Kidney (tissue), 14 donors: ENCODE data around the gene MSANTD1. TPM values are rescaled to one million over a fixed set of nuclear protein-coding genes. Genes with fewer than 3 reads are reported as not detected.

Source experiments
- DNase-seq, 5 donors: peaks; one replicate each; pipeline ENCODE4 v3.0.0-alpha.2; 2013 to 2020
- FAIRE-seq: peaks from 2 replicates; lab custom pipeline; 2012; peaks lifted over from hg19 to GRCh38; lab: Jason Lieb, UNC
- H3K27ac ChIP-seq, 2 donors: one replicate each; pipeline ENCODE4 v1.7.0; 2013; ENCODE audit warnings: low read depth in 2 of 2, low read length in 2 of 2, inconsistent platforms in 1 of 2
- H3K27me3 ChIP-seq: one replicate; pipeline ENCODE4 v1.7.1; 2013; ENCODE audit warnings: low read length, inconsistent platforms; ENCODE audit not compliant: control insufficient read depth, insufficient read depth
- H3K36me3 ChIP-seq, 3 donors: one replicate each; pipeline versions ENCODE4 v1.7.0 to v1.7.1; 2013; ENCODE audit warnings: low read length in 3 of 3, control low read depth in 1 of 3, inconsistent platforms in 1 of 3; ENCODE audit not compliant: insufficient read depth in 3 of 3, control insufficient read depth in 2 of 3
- H3K4me1 ChIP-seq, 3 donors: one replicate each; pipeline versions ENCODE4 v1.7.0 to v1.7.1; 2013; ENCODE audit warnings: low read length in 3 of 3, inconsistent platforms in 1 of 3, low read depth in 1 of 3; ENCODE audit not compliant: control insufficient read depth in 2 of 3, insufficient read depth in 2 of 3
- H3K4me3 ChIP-seq, 3 donors: one replicate each; pipeline versions ENCODE4 v1.7.0 to v1.8.1; 2013; ENCODE audit warnings: low read length in 3 of 3, control low read depth in 1 of 3, inconsistent platforms in 1 of 3
- H3K9ac ChIP-seq, 3 donors: one replicate each; pipeline versions ENCODE4 v1.7.0 to v1.7.1; 2013; ENCODE audit warnings: low read length in 3 of 3, control low read depth in 1 of 3, inconsistent platforms in 1 of 3
- H3K9me3 ChIP-seq, 3 donors: one replicate each; pipeline versions ENCODE4 v1.7.0 to v1.7.1; 2013; ENCODE audit warnings: low read length in 3 of 3, control low read depth in 1 of 3, inconsistent platforms in 1 of 3; ENCODE audit not compliant: control insufficient read depth in 2 of 3, insufficient read depth in 1 of 3
- intact Hi-C: fragments of 100-400 bp; cut with DNase I; formaldehyde crosslinking; loops from one replicate; pipeline ENCODE4 v1.11.1; 2022
- polyA plus RNA-seq: library from polyadenylated mRNA; stranded (reverse); fragments of 350-450 nt; fragmentation: Illumina TruSeq; extraction: RNeasy Lipid Tissue Mini Kit (QIAGEN cat#74804); gene quantifications from one replicate; pipeline ENCODE4 v1.2.3, GENCODE V29; 2014; ENCODE audit warnings: low read depth, low replicate concordance; ENCODE audit not compliant: insufficient read depth
- total RNA-seq: library from RNA; stranded (reverse); fragmentation: NEBNext Ultra II Directional; extraction: Animal tissue kit (Norgen Biotek cat#: 25700); gene quantifications from one replicate; pipeline ENCODE4 v1.2.1, GENCODE V29; 2021
- TF ChIP-seq, protein P1 (sequence below): IDR thresholded peaks from 3 replicates; pipeline ENCODE4 v1.5.1; 2012; ENCODE audit warnings: mild to moderate bottlenecking, moderate library complexity, borderline replicate concordance; ENCODE audit not compliant: insufficient read depth; ENCODE audit errors: extremely low read depth
- donor health status: control.
- donor health status: control.
- donor health status: control.
- donor health status: control.
- donor health status: control.
- donor health status: DM: yes; HTN: yes; CAD: no.
- donor health status: Normal renal cell carcinoma (clear cell type).

Gene MSANTD1
- total and polyA plus RNA-seq, 2 donors from 2014 or later, result 0.91 TPM; not detected in 1

- no peaks in the 10 kb centered on the region for H3K4me1 ChIP-seq
- intact Hi-C loops, result no loop called here
- H3K9ac ChIP-seq, result no peak overlapping the region
- peak in 1 of 5 donors; percentile 71 for DNase-seq
- TF ChIP-seq, protein P1, sequence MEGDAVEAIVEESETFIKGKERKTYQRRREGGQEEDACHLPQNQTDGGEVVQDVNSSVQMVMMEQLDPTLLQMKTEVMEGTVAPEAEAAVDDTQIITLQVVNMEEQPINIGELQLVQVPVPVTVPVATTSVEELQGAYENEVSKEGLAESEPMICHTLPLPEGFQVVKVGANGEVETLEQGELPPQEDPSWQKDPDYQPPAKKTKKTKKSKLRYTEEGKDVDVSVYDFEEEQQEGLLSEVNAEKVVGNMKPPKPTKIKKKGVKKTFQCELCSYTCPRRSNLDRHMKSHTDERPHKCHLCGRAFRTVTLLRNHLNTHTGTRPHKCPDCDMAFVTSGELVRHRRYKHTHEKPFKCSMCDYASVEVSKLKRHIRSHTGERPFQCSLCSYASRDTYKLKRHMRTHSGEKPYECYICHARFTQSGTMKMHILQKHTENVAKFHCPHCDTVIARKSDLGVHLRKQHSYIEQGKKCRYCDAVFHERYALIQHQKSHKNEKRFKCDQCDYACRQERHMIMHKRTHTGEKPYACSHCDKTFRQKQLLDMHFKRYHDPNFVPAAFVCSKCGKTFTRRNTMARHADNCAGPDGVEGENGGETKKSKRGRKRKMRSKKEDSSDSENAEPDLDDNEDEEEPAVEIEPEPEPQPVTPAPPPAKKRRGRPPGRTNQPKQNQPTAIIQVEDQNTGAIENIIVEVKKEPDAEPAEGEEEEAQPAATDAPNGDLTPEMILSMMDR, result no peak
- H3K27me3 ChIP-seq, result no peaks in the 10 kb centered on the region
- no peak for FAIRE-seq
- H3K27ac ChIP-seq, result no peak overlapping the region
- H3K36me3 ChIP-seq, result peaks cover 9 to 45% (median 37%) of the 10 kb centered on the region in 3 donors
- H3K4me3 ChIP-seq, result no peak overlapping the region
- H3K9me3 ChIP-seq, result peaks cover 0 to 2% (median 0%) of the 10 kb centered on the region in 3 donors
Observed at GRCh38 chr4:3229964-3230363, 19.0 kb upstream of the MSANTD1 start.

GRCh38 chr4:3231471-3231870 lies 17.5 kb upstream of the MSANTD1 start:
- TF ChIP-seq, protein P1, result no peak
- peak in 1 of 5 donors; percentile 52 for DNase-seq
- Histone ChIP-seq H3K4me3 (no peak overlapping the region), H3K27me3 (no peaks in the 10 kb centered on the region), H3K9me3 (peaks cover 0 to 2% (median 0%) of the 10 kb centered on the region in 3 donors), H3K4me1 (no peaks in the 10 kb centered on the region), H3K36me3 (peaks cover 9 to 45% (median 40%) of the 10 kb centered on the region in 3 donors), H3K27ac (no peak overlapping the region), H3K9ac (no peak overlapping the region)
- intact Hi-C loops, result no loop called here
- no peak for FAIRE-seq

DNA sequence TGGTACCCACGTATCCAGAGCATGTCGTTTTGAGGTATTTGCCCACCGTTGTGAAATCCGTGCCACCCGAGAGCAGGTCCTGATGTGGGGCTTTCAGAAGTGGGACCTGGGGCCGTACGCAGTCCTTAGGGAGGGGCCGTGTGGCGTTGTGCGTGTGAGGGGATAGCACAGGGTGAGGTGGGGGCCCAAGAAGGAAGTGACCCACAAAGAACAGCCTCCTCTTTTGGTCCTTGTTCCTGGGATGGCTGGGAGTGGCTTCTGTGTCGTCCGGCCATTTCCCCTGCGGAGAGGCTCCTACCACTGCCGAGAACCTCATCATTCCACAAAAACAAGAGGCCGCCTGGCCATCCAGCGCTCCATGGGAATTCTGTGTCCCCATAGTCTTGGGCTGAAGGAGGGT lies 17.0 kb upstream of the MSANTD1 start:
- FAIRE-seq (no peak), DNase-seq (peak in 1 of 5 donors; percentile 39)
- TF ChIP-seq, protein P1, result no peak
- Histone ChIP-seq H3K27me3 (no peaks in the 10 kb centered on the region), H3K4me3 (no peak overlapping the region), H3K9me3 (peaks cover 0 to 2% (median 0%) of the 10 kb centered on the region in 3 donors), H3K4me1 (no peaks in the 10 kb centered on the region), H3K9ac (no peak overlapping the region), H3K36me3 (peaks cover 9 to 45% (median 40%) of the 10 kb centered on the region in 3 donors), H3K27ac (no peak overlapping the region)
- intact Hi-C loops, result no loop called here

DNA sequence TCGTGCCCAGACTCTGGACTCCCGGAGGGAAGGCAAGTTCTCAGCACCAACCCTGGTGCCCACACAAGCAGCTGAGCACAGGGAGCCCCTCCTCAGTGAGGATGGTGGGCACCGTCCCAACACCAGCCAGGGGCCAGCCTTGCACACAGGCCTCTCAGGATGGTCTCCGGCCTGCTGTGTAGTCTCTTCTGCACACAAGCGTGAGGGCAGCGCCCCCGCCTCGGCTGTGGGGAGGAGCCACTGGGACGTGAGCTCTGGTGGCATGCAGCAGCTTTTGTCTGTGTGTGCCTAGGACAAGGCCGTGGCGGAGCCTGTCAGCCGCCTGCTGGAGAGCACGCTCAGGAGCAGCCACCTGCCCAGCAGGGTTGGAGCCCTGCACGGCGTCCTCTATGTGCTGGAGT lies 16.1 kb upstream of the MSANTD1 start:
- Histone ChIP-seq H3K4me3 (no peak overlapping the region), H3K9me3 (peaks cover 0 to 2% (median 0%) of the 10 kb centered on the region in 3 donors), H3K36me3 (peaks cover 9 to 49% (median 39%) of the 10 kb centered on the region in 3 donors), H3K27ac (no peak overlapping the region), H3K9ac (no peak overlapping the region), H3K4me1 (no peaks in the 10 kb centered on the region), H3K27me3 (no peaks in the 10 kb centered on the region)
- TF ChIP-seq, protein P1, result no peak
- FAIRE-seq (no peak), DNase-seq (peak in 1 of 5 donors; percentile 67)
- intact Hi-C loops, result no loop called here
